ENCODE data around the gene TXNDC2. TPM values are rescaled to one million over a fixed set of nuclear protein-coding genes. Genes with fewer than 3 reads are reported as not detected.
"Not testable (repeated sequence)": the region's sequence is repeated elsewhere in the genome, so short reads cannot be mapped to it uniquely, and the experiment has no call there.

TXNDC2 gene
- total RNA-seq, 1 donor, result under 0.01 TPM

DNA sequence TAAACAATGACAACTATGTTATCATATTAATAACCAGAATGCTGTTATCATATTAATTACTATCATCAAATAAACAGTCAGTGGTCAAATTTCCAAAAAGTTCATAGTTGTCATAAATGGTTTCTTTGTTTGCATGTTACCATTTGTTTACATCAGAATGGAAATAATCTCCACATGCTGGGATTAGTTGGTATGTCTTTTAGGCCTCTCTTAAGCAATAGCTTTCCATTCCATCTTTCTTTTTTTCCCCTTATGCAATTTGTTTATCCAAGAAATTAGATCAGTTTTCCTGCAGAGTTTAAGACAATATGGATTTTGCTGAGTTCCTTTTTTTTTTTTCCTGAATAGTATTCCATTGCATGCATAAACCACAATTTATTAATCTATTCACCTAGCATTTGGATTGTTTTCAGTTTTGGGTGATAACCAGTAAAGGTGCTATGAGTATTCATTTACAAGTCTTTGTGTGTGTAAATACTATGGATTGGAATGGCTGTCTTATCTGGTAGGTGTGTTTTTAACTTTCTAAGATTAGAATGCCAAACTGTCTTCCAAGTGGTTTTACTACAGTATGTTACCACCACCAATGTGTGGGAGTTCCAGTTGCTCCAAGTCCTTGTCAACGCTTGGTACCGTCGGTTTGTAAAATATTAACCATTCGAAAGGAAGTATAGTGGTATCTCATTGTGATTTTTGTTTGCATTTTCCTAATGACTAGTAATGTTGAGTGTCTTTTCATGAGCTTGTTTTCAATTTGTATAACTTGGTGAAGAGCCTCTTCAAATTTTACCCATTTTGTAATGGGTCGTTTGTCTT lies 33.3 kb upstream of the TXNDC2 start:
- peak; percentile 69 for DNase-seq (ENCODE audit: low read depth)
- TF ChIP-seq, protein P1, sequence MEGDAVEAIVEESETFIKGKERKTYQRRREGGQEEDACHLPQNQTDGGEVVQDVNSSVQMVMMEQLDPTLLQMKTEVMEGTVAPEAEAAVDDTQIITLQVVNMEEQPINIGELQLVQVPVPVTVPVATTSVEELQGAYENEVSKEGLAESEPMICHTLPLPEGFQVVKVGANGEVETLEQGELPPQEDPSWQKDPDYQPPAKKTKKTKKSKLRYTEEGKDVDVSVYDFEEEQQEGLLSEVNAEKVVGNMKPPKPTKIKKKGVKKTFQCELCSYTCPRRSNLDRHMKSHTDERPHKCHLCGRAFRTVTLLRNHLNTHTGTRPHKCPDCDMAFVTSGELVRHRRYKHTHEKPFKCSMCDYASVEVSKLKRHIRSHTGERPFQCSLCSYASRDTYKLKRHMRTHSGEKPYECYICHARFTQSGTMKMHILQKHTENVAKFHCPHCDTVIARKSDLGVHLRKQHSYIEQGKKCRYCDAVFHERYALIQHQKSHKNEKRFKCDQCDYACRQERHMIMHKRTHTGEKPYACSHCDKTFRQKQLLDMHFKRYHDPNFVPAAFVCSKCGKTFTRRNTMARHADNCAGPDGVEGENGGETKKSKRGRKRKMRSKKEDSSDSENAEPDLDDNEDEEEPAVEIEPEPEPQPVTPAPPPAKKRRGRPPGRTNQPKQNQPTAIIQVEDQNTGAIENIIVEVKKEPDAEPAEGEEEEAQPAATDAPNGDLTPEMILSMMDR (IDR thresholded peaks at IDR 0.05; ENCODE audit: insufficient read depth, low read depth, low read length), result no peak
- H3K4me3 ChIP-seq (ENCODE audit: low read depth, low read length), result no peak overlapping the region

DNA sequence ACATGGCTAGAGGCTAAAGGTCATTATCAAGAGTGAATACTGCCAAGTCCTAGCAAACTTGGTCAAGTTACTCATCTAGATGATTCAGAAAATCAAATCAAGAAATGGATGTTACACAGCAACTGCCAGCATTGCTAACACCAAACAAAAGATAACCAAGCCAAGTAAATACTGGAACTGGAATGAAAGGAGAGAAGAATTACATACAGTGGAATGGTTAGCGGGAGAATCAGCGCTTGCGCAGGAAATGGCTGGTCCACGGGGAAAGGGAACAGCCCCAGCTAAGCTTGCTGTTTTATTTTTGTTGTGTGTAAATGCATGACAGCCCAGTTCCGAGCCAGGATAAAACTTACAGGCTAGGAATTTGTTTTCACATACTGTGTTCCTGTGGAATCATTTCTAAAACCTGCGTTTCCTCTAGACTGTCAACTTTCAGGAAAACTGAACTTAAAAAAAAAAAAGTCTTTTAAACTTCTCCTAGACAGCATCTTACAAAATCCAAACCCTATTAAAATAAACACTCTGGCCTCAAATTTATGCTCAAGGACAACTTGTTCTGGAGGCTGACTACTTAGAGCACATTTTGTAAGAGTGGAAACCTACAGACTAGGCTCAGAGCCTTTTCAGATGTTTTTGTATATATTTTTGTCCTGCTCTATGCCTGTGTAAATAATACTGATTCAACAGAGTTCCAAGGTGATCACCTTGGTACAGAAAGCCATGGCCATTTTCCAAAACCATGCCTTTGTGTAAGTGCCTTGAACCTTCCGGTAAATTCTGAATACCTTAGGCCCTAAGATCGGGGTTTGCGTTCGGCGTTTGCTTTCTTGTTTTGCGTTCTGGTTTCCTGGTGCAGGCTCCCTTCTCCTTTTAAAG lies 30.7 kb upstream of the TXNDC2 start:
- H3K4me3 ChIP-seq (ENCODE audit: low read depth, low read length), result no peak overlapping the region
- TF ChIP-seq, protein P1 (IDR thresholded peaks at IDR 0.05; ENCODE audit: insufficient read depth, low read depth, low read length), result no peak
- DNase-seq (ENCODE audit: low read depth), result peak; percentile 97

- no peak overlapping the region for H3K4me3 ChIP-seq (ENCODE audit: low read depth, low read length)
- TF ChIP-seq, protein P1 (IDR thresholded peaks at IDR 0.05; ENCODE audit: insufficient read depth, low read depth, low read length), result no peak
- DNase-seq (ENCODE audit: low read depth), result no peak
These were observed 30.1 kb upstream of the TXNDC2 start for GRCh38 chr18:9855681-9856080.

GRCh38 chr18:9856092-9856491 lies 29.7 kb upstream of the TXNDC2 start:
- H3K4me3 ChIP-seq (ENCODE audit: low read depth, low read length), result no peak overlapping the region
- TF ChIP-seq, protein P1 (IDR thresholded peaks at IDR 0.05; ENCODE audit: insufficient read depth, low read depth, low read length), result no peak

DNA sequence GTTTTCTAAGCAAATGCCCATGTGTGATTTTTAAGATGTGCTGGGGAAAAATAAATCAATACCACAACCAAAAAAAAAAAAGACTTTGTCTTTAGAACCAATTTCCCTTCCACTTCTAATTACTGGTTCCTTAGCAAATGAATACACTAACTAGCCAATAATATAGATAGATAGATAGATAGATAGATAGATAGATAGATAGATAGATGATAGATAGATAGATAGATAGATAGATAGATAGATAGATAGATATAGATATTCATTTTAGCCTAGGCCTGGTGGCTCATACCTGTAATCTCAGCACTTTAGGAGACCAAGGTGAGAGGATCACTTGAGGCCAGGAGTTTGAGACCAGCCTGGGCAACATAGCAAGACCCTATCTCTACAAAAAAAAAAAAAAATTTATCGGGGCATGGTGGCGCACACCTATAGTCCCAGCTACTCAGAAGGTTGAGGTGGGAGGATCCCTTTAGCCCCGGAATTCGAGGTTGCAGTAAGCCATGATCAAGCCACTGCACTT lies 28.2 kb upstream of the TXNDC2 start:
- not testable (repeated sequence) for DNase-seq (ENCODE audit: low read depth); H3K4me3 ChIP-seq (ENCODE audit: low read depth, low read length)

More at GRCh38 chr18:9856092-9856491, 29.7 kb upstream of the TXNDC2 start:
- DNase-seq (ENCODE audit: low read depth), result no peak

- no peak for DNase-seq (ENCODE audit: low read depth)
- H3K4me3 ChIP-seq (ENCODE audit: low read depth, low read length), result no peak overlapping the region
- TF ChIP-seq, protein P1 (IDR thresholded peaks at IDR 0.05; ENCODE audit: insufficient read depth, low read depth, low read length), result no peak
These were observed 27.1 kb upstream of the TXNDC2 start for GRCh38 chr18:9858642-9859041.

DNA sequence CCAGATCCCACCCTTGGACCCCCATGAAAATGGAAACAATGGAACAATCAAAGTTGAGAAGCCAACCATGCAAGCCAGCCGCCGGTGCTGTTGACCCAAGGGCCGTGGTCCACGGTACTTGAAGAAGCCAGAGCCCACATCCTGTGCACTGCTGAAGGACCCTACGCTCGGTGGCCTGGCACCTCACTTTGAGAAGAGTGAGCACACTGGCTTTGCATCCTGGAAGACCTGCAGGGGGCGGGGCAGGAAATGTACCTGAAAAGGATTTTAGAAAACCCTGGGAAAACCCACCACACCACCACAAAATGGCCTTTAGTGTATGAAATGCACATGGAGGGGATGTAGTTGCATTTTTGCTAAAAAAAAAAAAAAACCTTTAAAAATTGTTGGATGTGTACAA lies 26.5 kb upstream of the TXNDC2 start:
- H3K4me3 ChIP-seq (ENCODE audit: low read depth, low read length), result no peak overlapping the region
- TF ChIP-seq, protein P1 (IDR thresholded peaks at IDR 0.05; ENCODE audit: insufficient read depth, low read depth, low read length), result no peak
- no peak for DNase-seq (ENCODE audit: low read depth)
